Measurements from ENCODE around the gene GPR160.

- TF ChIP-seq CTCF (IDR thresholded peaks at IDR 0.05) (no peak), POLR2A (IDR thresholded peaks at IDR 0.05) (no peak), POLR2AphosphoS5 (IDR thresholded peaks at IDR 0.05) (no peak)
Observed at GRCh38 chr3:169992156-169992555, 45.6 kb upstream of the GPR160 start.
